HL-60 (cell line): ENCODE data around the gene DPPA4.

Source experiments
- DNase-seq, 2 experiments: peaks; one replicate each; pipeline ENCODE4 v3.0.0-alpha.2; 2010 to 2020; ENCODE audit warnings: low read depth in 1 of 2, low spot score in 1 of 2
- H3K27ac ChIP-seq: fragments of 250-450 bp; sonication (Bioruptor Pico); replicated peaks from 2 replicates; pipeline ENCODE4 v1.5.1; 2020; ENCODE audit warnings: mild to moderate bottlenecking, moderate library complexity
- H3K27me3 ChIP-seq: fragments of 250-450 bp; sonication (Bioruptor Pico); 2 replicates; pipeline ENCODE4 v1.5.1; 2021; ENCODE audit warnings: mild to moderate bottlenecking, moderate library complexity; ENCODE audit not compliant: insufficient read depth, poor library complexity, severe bottlenecking
- H3K4me3 ChIP-seq: replicated peaks from 2 replicates; pipeline ENCODE4 v1.5.1; 2011; ENCODE audit warnings: mild to moderate bottlenecking, control low read depth, low read length; ENCODE audit not compliant: insufficient read depth
- GABPA ChIP-seq: IDR thresholded peaks from 2 replicates; pipeline ENCODE4 v1.6.1; 2012; ENCODE audit warnings: low read depth
- POLR2AphosphoS5 ChIP-seq: IDR thresholded peaks from 2 replicates; pipeline ENCODE4 v1.6.1; 2012; ENCODE audit warnings: low read depth
- SPI1 ChIP-seq: IDR thresholded peaks from 2 replicates; pipeline ENCODE4 v1.6.1; 2012; ENCODE audit warnings: low read depth, mild to moderate bottlenecking, borderline replicate concordance
- TF ChIP-seq, protein P1 (sequence below): IDR thresholded peaks from 2 replicates; pipeline ENCODE4 v1.6.1; 2012; ENCODE audit warnings: low read depth; ENCODE audit not compliant: insufficient replicate concordance
- TF ChIP-seq, protein P2 (sequence below): IDR thresholded peaks from one replicate; pipeline ENCODE4 v1.5.1; 2011; ENCODE audit warnings: low read length, control low read depth, inconsistent platforms; ENCODE audit not compliant: insufficient read depth

DPPA4 gene

DNA sequence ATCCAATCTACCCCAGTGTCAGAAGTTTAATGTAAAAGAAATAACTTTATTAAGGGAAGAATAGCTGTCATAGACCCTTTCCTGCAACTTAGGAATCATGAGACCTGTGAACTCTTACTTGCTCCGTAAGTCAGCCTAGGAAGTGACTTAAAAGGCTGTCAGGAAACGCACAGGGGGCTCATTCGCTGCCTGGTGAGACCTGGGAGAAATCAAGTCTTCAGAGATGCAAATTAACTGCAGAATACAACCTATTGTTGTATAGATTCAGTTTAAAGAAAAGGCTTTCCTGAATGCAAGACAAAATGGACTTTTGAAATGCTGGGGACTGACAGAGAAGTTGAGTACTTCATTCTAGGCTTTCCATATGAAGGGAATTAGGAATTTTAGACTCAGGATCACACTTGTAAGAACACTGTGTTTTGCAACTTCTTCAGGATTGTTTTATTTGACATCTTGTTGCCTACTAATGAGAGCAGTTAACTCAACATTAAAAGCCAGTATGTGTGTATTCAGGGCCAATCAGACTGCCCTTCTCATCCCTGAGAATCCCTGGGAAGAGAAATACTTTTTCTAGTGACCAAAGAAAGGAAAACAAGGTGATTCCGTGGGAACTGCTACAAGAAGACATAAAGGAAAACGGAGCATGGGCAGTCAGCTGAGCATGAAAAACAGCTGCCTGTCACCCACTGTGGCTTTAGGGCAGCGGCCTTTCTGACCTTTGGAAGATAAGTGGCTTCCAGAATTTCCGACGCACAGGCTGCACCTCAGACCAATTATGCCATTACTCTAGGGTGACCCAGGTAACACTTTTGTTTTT is 18.5 kb upstream of the DPPA4 start:
- Histone ChIP-seq H3K27ac (no peak overlapping the region), H3K4me3 (no peak overlapping the region), H3K27me3 (no peaks in the 10 kb centered on the region)
- DNase-seq = no peak
- TF ChIP-seq, protein P1, sequence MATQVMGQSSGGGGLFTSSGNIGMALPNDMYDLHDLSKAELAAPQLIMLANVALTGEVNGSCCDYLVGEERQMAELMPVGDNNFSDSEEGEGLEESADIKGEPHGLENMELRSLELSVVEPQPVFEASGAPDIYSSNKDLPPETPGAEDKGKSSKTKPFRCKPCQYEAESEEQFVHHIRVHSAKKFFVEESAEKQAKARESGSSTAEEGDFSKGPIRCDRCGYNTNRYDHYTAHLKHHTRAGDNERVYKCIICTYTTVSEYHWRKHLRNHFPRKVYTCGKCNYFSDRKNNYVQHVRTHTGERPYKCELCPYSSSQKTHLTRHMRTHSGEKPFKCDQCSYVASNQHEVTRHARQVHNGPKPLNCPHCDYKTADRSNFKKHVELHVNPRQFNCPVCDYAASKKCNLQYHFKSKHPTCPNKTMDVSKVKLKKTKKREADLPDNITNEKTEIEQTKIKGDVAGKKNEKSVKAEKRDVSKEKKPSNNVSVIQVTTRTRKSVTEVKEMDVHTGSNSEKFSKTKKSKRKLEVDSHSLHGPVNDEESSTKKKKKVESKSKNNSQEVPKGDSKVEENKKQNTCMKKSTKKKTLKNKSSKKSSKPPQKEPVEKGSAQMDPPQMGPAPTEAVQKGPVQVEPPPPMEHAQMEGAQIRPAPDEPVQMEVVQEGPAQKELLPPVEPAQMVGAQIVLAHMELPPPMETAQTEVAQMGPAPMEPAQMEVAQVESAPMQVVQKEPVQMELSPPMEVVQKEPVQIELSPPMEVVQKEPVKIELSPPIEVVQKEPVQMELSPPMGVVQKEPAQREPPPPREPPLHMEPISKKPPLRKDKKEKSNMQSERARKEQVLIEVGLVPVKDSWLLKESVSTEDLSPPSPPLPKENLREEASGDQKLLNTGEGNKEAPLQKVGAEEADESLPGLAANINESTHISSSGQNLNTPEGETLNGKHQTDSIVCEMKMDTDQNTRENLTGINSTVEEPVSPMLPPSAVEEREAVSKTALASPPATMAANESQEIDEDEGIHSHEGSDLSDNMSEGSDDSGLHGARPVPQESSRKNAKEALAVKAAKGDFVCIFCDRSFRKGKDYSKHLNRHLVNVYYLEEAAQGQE = no peak
- TF ChIP-seq, protein P2, sequence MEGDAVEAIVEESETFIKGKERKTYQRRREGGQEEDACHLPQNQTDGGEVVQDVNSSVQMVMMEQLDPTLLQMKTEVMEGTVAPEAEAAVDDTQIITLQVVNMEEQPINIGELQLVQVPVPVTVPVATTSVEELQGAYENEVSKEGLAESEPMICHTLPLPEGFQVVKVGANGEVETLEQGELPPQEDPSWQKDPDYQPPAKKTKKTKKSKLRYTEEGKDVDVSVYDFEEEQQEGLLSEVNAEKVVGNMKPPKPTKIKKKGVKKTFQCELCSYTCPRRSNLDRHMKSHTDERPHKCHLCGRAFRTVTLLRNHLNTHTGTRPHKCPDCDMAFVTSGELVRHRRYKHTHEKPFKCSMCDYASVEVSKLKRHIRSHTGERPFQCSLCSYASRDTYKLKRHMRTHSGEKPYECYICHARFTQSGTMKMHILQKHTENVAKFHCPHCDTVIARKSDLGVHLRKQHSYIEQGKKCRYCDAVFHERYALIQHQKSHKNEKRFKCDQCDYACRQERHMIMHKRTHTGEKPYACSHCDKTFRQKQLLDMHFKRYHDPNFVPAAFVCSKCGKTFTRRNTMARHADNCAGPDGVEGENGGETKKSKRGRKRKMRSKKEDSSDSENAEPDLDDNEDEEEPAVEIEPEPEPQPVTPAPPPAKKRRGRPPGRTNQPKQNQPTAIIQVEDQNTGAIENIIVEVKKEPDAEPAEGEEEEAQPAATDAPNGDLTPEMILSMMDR = no peak
- TF ChIP-seq GABPA (no peak), POLR2AphosphoS5 (no peak), SPI1 (no peak)

DNA sequence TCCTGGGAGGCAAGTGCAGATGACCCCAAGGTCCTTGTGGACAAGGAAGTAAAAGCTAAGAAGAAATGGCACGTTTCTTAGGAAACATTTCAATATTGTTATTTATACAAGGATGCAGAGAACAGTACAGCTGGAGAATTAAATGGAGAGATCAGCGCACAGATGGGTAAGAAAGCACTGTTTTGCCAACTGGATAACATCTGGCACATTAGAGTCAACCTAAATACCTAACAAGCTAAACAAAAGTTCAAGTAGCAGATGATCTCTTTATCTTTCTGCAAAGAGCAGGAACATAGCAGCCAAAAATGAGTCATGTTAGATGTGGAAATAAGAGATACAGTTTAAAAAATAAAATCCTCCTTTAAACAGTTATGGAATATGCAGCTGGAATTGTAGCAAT is 15.7 kb upstream of the DPPA4 start:
- no peaks in the 10 kb centered on the region for H3K27me3 ChIP-seq
- no peak for DNase-seq
- H3K27ac ChIP-seq = no peak overlapping the region
- TF ChIP-seq, protein P2 = no peak
- TF ChIP-seq SPI1 (no peak), POLR2AphosphoS5 (no peak), GABPA (no peak)
- TF ChIP-seq, protein P1 = no peak
- H3K4me3 ChIP-seq = no peak overlapping the region

DNA sequence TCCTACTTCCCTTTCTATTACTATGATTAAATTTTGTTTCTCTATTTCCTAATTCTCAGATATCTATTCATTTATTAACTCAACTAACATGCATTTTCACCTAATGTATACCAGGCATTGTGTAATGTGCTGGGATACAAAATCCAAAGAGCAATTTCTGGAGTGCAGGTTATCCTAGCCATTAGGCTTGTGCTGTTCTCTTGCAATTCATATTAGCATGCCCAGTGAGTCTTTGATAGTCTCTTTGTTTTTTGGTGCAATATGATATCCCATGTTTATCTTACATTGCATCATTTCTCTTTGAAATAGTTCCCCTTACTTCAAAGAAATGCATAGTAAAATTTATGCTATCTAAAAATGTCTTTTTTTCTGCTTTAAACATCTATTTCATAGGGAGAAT is 13.9 kb upstream of the DPPA4 start:
- H3K27ac ChIP-seq = no peak overlapping the region
- no peaks in the 10 kb centered on the region for H3K27me3 ChIP-seq
- no peak for TF ChIP-seq POLR2AphosphoS5
- TF ChIP-seq GABPA = no peak
- TF ChIP-seq, protein P1 = no peak
- TF ChIP-seq, protein P2 = no peak
- TF ChIP-seq SPI1 = no peak
- H3K4me3 ChIP-seq = no peak overlapping the region
- no peak for DNase-seq
